Nephron progenitor cell (in vitro differentiated cells): ENCODE measurements around the gene DNAJC15.
A peak's percentile ranks its signal among the peaks of the same experiment; 100 is the strongest.

Source experiments
- DNase-seq: peaks from one replicate; pipeline ENCODE4 v3.0.0; 2021
- H3K27ac Mint-ChIP-seq: 2 replicates; pipeline ENCODE4 v1.8.0; 2021; ENCODE audit warnings: mild to moderate bottlenecking, moderate library complexity, mixed read lengths
- H3K27me3 Mint-ChIP-seq: 2 replicates; pipeline ENCODE4 v1.8.0; 2021; ENCODE audit warnings: mild to moderate bottlenecking, low read depth, mixed read lengths; ENCODE audit not compliant: poor library complexity
- H3K36me3 Mint-ChIP-seq: 2 replicates; pipeline ENCODE4 v1.8.0; 2021; ENCODE audit warnings: low read depth, mixed read lengths
- H3K4me1 Mint-ChIP-seq: 2 replicates; pipeline ENCODE4 v1.8.0; 2021; ENCODE audit warnings: mixed read lengths
- H3K4me3 Mint-ChIP-seq: 2 replicates; pipeline ENCODE4 v1.8.0; 2021; ENCODE audit warnings: mild to moderate bottlenecking, moderate library complexity, mixed read lengths
- H3K9me3 Mint-ChIP-seq: 2 replicates; pipeline ENCODE4 v1.8.0; 2021; ENCODE audit warnings: mild to moderate bottlenecking, moderate library complexity, mixed read lengths
- TF ChIP-seq, protein P1 (sequence below): fragments of 200-600 bp; sonication (generic); IDR thresholded peaks from 2 replicates; pipeline ENCODE4 v1.5.0; 2021; ENCODE audit warnings: antibody characterized with exemption

Gene DNAJC15

DNA sequence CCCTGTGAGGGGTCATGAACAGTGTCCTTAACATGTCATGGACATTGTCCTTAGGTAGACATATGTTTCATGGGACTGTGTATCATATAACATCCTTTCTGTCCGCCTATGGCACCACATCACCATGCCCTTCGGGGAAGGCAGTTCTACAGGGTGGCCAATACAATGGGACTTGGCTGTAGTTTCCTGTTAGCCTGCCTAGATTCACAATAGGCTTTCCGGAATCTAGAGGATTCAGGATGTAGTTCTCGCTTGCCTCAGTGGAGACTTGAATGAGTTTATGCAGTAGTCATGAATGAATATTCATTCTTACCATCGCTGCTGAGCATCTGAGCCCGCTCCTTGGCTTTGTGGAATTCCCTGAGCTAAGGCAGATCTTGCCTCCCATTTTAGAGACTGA lies 100.5 kb downstream of the DNAJC15 start:
- TF ChIP-seq, protein P1, sequence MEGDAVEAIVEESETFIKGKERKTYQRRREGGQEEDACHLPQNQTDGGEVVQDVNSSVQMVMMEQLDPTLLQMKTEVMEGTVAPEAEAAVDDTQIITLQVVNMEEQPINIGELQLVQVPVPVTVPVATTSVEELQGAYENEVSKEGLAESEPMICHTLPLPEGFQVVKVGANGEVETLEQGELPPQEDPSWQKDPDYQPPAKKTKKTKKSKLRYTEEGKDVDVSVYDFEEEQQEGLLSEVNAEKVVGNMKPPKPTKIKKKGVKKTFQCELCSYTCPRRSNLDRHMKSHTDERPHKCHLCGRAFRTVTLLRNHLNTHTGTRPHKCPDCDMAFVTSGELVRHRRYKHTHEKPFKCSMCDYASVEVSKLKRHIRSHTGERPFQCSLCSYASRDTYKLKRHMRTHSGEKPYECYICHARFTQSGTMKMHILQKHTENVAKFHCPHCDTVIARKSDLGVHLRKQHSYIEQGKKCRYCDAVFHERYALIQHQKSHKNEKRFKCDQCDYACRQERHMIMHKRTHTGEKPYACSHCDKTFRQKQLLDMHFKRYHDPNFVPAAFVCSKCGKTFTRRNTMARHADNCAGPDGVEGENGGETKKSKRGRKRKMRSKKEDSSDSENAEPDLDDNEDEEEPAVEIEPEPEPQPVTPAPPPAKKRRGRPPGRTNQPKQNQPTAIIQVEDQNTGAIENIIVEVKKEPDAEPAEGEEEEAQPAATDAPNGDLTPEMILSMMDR = no peak
- Mint-ChIP-seq H3K36me3 (no peaks in the 10 kb centered on the region), H3K27me3 (peaks cover 7% of the 10 kb centered on the region), H3K9me3 (no peaks in the 10 kb centered on the region), H3K4me3 (no peak overlapping the region), H3K27ac (no peak overlapping the region), H3K4me1 (peaks cover 42% of the 10 kb centered on the region)
- DNase-seq = no peak

DNA sequence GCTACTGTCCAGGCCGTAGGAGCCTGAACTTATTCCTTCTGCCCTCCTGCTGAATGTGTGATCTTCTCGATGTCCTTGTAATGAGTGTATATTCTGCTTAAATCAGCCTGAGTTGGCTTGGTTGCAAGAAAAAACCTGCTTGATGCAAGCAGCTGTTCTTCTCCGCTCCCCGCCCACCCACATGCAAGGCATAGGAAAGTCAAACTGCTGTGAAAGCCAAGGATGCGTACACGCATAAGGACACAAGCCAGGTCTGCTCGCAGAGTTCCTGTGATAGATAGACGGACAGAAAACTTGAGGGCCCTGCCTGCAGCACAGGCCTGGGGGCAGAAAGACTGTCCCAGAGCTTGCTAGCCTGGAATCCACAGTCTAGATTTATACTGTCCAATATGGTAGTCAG lies 101.1 kb downstream of the DNAJC15 start:
- TF ChIP-seq, protein P1 = no peak
- Mint-ChIP-seq H3K36me3 (no peaks in the 10 kb centered on the region), H3K9me3 (no peaks in the 10 kb centered on the region), H3K27ac (no peak overlapping the region), H3K4me1 (peaks cover 42% of the 10 kb centered on the region), H3K4me3 (no peak overlapping the region), H3K27me3 (peaks cover 7% of the 10 kb centered on the region)
- no peak for DNase-seq

DNA sequence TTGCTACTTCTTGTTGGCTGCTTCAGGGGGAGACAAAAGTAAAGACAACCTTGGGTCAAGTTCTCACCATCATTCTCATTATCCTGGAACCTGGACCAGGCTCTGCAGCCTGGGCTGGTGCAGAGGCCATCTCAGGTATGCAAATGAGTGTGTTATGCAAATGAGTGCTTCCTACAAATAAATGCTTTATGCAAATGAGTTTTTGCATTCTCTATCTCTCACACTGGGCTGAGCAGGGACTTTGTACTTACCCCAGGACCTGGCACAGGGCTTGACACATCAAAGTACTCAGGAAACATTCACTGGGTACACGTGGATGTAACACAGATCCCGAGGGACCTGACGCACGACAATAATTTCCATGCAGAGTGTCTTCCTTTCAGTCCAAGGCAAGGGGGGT lies 103.0 kb downstream of the DNAJC15 start:
- Mint-ChIP-seq H3K27ac (no peak overlapping the region), H3K4me1 (peaks cover 43% of the 10 kb centered on the region), H3K4me3 (no peak overlapping the region), H3K27me3 (peaks cover 2% of the 10 kb centered on the region), H3K36me3 (no peaks in the 10 kb centered on the region), H3K9me3 (no peaks in the 10 kb centered on the region)
- TF ChIP-seq, protein P1 = no peak
- no peak for DNase-seq

DNA sequence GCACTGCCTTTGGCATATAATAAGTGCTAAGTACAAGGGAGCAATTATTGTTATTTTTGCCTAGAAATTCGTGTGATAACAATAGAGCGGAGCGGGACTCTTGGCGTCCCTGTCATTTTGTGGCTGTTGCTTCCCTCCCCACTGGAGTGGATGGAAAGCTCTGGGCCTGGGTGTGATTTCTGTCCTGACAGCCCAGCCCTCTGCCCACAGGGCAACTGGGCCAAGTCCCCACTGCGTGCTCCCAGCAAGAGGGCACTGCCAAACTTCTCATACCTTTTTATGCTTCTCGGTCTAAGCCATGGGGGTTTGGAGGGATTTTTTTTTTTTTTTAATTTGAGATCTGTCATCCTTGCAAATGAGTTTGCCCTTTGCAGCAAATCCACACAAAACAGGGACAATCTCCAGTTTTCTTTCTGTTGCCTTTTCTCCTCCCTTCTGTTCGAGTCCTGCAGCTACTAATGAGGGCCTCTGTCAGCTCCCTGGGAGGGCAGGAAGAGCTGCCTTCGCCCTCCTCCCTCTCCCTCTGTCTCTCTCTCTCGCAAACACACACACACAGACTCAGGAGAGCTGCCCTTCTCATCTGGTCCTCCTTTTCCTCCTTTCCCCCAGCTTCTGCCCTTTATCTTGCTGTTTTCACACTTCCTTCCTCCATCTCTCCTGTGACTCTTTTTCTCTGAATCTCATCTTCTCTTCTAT lies 103.9 kb downstream of the DNAJC15 start:
- DNase-seq = no peak
- Mint-ChIP-seq H3K4me1 (peaks cover 46% of the 10 kb centered on the region), H3K27me3 (peaks cover 2% of the 10 kb centered on the region), H3K27ac (no peak overlapping the region), H3K36me3 (no peaks in the 10 kb centered on the region), H3K9me3 (no peaks in the 10 kb centered on the region), H3K4me3 (peak overlapping the region; percentile 11)
- TF ChIP-seq, protein P1 = no peak

DNA sequence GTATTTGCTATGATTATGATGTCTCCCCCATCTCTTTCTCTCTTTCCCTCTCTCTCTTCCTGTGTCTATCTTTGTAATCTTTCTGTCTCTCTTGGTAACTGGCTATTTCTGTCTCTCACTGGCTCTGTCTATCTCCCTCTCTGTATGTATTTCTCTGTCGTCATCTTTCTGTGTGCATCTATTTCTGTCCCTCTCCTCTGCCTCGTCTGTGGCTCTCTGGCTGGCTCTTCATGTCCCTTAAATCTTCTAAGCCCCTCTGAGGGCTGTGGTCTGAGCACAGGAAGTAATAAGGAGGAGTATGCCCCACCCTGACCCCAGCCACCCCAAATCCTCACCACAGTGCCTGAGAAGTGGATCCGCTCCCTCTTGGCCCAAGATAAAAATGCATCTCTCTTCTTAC lies 104.4 kb downstream of the DNAJC15 start:
- Mint-ChIP-seq H3K9me3 (no peaks in the 10 kb centered on the region), H3K27ac (peak overlapping the region; percentile 40), H3K4me1 (peaks cover 47% of the 10 kb centered on the region), H3K27me3 (peaks cover 2% of the 10 kb centered on the region), H3K36me3 (no peaks in the 10 kb centered on the region), H3K4me3 (peak overlapping the region; percentile 11)
- TF ChIP-seq, protein P1 = no peak
- no peak for DNase-seq

DNA sequence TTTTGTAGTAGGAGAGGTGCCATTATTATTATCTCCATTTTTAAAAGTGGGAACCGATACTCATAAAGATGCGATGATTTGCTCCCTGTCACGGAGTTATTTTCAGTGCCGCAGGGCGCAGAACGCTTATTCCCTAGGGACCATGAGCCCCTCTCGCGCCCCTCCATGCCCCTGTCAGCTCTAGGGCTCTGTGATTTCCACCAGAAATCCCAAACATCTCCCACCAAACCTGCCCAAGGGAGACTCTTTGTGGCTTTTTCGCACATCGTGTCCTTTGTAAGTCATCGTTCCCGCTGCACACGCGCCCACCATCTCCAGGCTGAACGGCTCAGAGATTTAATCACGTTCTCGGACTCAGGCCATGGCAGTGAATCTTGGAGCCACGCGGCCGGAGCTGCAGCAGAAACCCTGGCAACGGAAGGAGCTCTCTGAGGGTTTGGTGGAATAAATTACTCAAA lies 105.1 kb downstream of the DNAJC15 start:
- TF ChIP-seq, protein P1 = no peak
- Mint-ChIP-seq H3K27me3 (peaks cover 2% of the 10 kb centered on the region), H3K9me3 (no peaks in the 10 kb centered on the region), H3K4me3 (peak overlapping the region; percentile 36), H3K4me1 (peaks cover 54% of the 10 kb centered on the region), H3K27ac (peak overlapping the region; percentile 41), H3K36me3 (no peaks in the 10 kb centered on the region)
- no peak for DNase-seq
